Sigmoid colon (tissue), 7 donors: ENCODE results near the gene APOL2. TPM values are rescaled to one million over a fixed set of nuclear protein-coding genes. Genes with fewer than 3 reads are reported as not detected.

ENCODE experiments used
- DNase-seq: peaks from one replicate; pipeline ENCODE4 v3.0.0-alpha.2; 2019
- H3K27ac ChIP-seq, 4 donors: fragments of 200-600 bp; sonication (generic); one replicate each; pipeline ENCODE4 v1.5.1; 2016 to 2019; ENCODE audit warnings: mild to moderate bottlenecking in 1 of 4
- H3K27me3 ChIP-seq, 3 donors: fragments of 200-600 bp; sonication (generic); one replicate each; pipeline ENCODE4 v1.5.1; 2019; ENCODE audit warnings: mild to moderate bottlenecking in 1 of 3
- H3K36me3 ChIP-seq, 4 donors: fragments of 200-600 bp; sonication (generic); one replicate each; pipeline ENCODE4 v1.5.1; 2016 to 2019
- H3K4me1 ChIP-seq, 4 donors: fragments of 200-600 bp; sonication (generic); one replicate each; pipeline ENCODE4 v1.5.1; 2017 to 2019
- H3K4me3 ChIP-seq, 4 donors: fragments of 200-600 bp; sonication (generic); one replicate each; pipeline ENCODE4 v1.5.1; 2017 to 2019; ENCODE audit warnings: mild to moderate bottlenecking in 2 of 4, moderate library complexity in 1 of 4
- H3K9me3 ChIP-seq, 4 donors: fragments of 200-600 bp in 3 of 4; sonication (generic) in 3 of 4; one replicate each; pipeline versions ENCODE4 v1.5.1 to v1.6.1; 2013 to 2019
- CTCF ChIP-seq, 4 experiments: fragments of 450-650 bp in 3 of 4; fragments of 200-600 bp in 1 of 4; IDR thresholded peaks; one replicate each; pipeline ENCODE4 v1.5.1; 2016 to 2019; ENCODE audit warnings: antibody characterized with exemption in 4 of 4, mild to moderate bottlenecking in 3 of 4, moderate library complexity in 2 of 4
- EP300 ChIP-seq, 4 donors: sonication (generic); formaldehyde crosslinking; IDR thresholded peaks; one replicate each; pipeline ENCODE4 v1.6.1; 2017; ENCODE audit warnings: antibody characterized with exemption in 4 of 4
- POLR2A ChIP-seq, 2 donors: fragments of 450-650 bp; IDR thresholded peaks; one replicate each; pipeline ENCODE4 v1.6.1; 2016; ENCODE audit warnings: antibody characterized with exemption in 2 of 2, mild to moderate bottlenecking in 2 of 2, moderate library complexity in 2 of 2
- POLR2AphosphoS5 ChIP-seq, 4 donors: sonication (generic); formaldehyde crosslinking; IDR thresholded peaks; one replicate each; pipeline ENCODE4 v1.6.1; 2017; ENCODE audit warnings: antibody characterized with exemption in 4 of 4
- WGBS, 2 donors: extraction: QIAGEN DNeasy Blood & Tissue Kit; methylation state at CpG; one replicate each; pipeline ENCODE4 v1.1.7; 2013; 5-methylcytosine and 5-hydroxymethylcytosine counted together
- intact Hi-C: fragments of 100-400 bp; cut with DNase I; formaldehyde crosslinking; loops from one replicate; pipeline ENCODE4 v1.15.1; 2023
- polyA plus RNA-seq, 3 donors: library from polyadenylated mRNA; stranded (reverse); fragments of 200-250 nt; gene quantifications; one replicate each; pipeline ENCODE4 v1.2.3, GENCODE V29; 2013
- total RNA-seq, 4 donors: library from RNA; depleted of rRNA; stranded (reverse); fragments of >200 nt; gene quantifications; one replicate each; pipeline ENCODE4 v1.1.0, GENCODE V29; 2016
- donor health status: healthy with polysubstance abuse.
- donor health status: Bipolar disorder and iron deficiency.
- donor health status: healthy.

APOL2 gene
- total and polyA plus RNA-seq, 7 donors = 18.6 to 59.5 (median 29.1) TPM

DNA sequence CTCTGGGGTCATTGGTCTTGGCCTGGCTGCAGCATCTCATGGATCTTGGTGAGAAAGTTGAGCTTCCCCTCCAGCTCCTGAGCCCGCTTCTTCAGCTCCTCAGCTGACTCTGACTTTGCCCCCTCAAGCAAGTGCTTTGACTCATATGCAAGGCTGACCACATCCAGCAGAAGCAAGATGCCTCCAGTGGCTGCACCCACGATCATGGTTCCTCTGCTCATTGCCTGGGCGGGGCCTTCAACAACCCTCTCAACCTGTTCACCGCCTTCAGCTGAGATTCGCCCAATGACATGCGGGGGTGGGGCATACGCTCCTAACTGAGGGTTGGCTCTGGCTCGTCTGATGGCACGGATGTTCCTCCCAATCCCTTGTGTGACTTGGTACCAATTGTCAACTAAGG is 11.9 kb downstream of the APOL2 start:
- intact Hi-C loops = no loop called here
- H3K27ac ChIP-seq = no peak overlapping the region
- H3K27me3 ChIP-seq = no peaks in the 10 kb centered on the region
- TF ChIP-seq POLR2A (IDR thresholded peaks at IDR 0.05) = no peak
- no peak for TF ChIP-seq CTCF (IDR thresholded peaks at IDR 0.05)
- TF ChIP-seq EP300 (IDR thresholded peaks at IDR 0.05) = no peak
- TF ChIP-seq POLR2AphosphoS5 (IDR thresholded peaks at IDR 0.05) = no peak
- H3K36me3 ChIP-seq = peaks cover 5 to 48% (median 32%) of the 10 kb centered on the region in 4 donors
- no peaks in the 10 kb centered on the region for H3K9me3 ChIP-seq
- WGBS, 2 donors = 92 to 93% methylated on average over 9 of the region's 9 CpGs
- no peak for DNase-seq
- H3K4me3 ChIP-seq = no peak overlapping the region
- no peaks in the 10 kb centered on the region for H3K4me1 ChIP-seq

- Histone ChIP-seq H3K4me1 (peaks cover 0 to 9% (median 0%) of the 10 kb centered on the region in 4 donors), H3K4me3 (no peak overlapping the region), H3K27ac (no peak overlapping the region), H3K9me3 (no peaks in the 10 kb centered on the region), H3K27me3 (no peaks in the 10 kb centered on the region), H3K36me3 (peaks cover 5 to 36% (median 23%) of the 10 kb centered on the region in 4 donors)
- TF ChIP-seq POLR2A (IDR thresholded peaks at IDR 0.05) (no peak), POLR2AphosphoS5 (IDR thresholded peaks at IDR 0.05) (no peak), CTCF (IDR thresholded peaks at IDR 0.05) (no peak), EP300 (IDR thresholded peaks at IDR 0.05) (no peak)
- 82 to 94% methylated on average over 5 of the region's 5 CpGs for WGBS, 2 donors
- DNase-seq = no peak
- intact Hi-C loops = no loop called here
These were observed 13.1 kb downstream of the APOL2 start for GRCh38 chr22:36226189-36226588.

GRCh38 chr22:36225333-36225922 is 13.9 kb downstream of the APOL2 start:
- H3K4me3 ChIP-seq = no peak overlapping the region
- TF ChIP-seq EP300 (IDR thresholded peaks at IDR 0.05) (no peak), POLR2AphosphoS5 (IDR thresholded peaks at IDR 0.05) (no peak), CTCF (IDR thresholded peaks at IDR 0.05) (no peak)
- H3K4me1 ChIP-seq = peaks cover 0 to 16% (median 0%) of the 10 kb centered on the region in 4 donors
- WGBS, 2 donors = 83 to 86% methylated on average over 9 of the region's 9 CpGs
- no peaks in the 10 kb centered on the region for H3K9me3 ChIP-seq
- H3K27me3 ChIP-seq = no peaks in the 10 kb centered on the region
- intact Hi-C loops = no loop called here
- H3K36me3 ChIP-seq = peaks cover 5 to 29% (median 17%) of the 10 kb centered on the region in 4 donors
- no peak for DNase-seq
- no peak overlapping the region for H3K27ac ChIP-seq

DNA sequence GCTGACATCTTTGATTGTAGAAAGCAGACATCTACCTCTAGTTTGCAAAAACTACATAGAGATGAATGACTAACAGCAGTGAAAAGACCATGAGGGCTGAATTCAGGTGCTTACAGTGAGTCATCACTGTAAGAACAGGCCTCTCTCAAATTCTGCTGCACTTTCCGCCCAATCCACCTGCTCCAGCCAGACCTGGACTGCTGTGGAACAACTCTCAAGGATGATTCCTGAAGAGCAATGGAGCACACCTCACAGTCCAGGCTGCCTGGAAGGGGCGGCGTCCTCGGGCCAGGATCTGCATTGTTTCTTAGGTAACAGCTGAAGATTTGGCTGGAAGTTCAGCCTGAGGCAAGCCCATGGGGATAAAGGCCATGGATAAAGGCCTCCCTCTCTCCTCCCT is 15.1 kb downstream of the APOL2 start:
- H3K4me3 ChIP-seq = no peak overlapping the region
- WGBS, 2 donors = 74 to 96% methylated on average over 4 of the region's 4 CpGs
- DNase-seq = no peak
- no peak overlapping the region for H3K27ac ChIP-seq
- peaks cover 0 to 18% (median 11%) of the 10 kb centered on the region in 4 donors for H3K36me3 ChIP-seq
- intact Hi-C loops = no loop called here
- peaks cover 0 to 21% (median 0%) of the 10 kb centered on the region in 4 donors for H3K4me1 ChIP-seq
- TF ChIP-seq POLR2AphosphoS5 (IDR thresholded peaks at IDR 0.05) (no peak), EP300 (IDR thresholded peaks at IDR 0.05) (no peak), POLR2A (IDR thresholded peaks at IDR 0.05) (no peak), CTCF (IDR thresholded peaks at IDR 0.05) (no peak)
- H3K27me3 ChIP-seq = no peaks in the 10 kb centered on the region
- H3K9me3 ChIP-seq = no peaks in the 10 kb centered on the region

DNA sequence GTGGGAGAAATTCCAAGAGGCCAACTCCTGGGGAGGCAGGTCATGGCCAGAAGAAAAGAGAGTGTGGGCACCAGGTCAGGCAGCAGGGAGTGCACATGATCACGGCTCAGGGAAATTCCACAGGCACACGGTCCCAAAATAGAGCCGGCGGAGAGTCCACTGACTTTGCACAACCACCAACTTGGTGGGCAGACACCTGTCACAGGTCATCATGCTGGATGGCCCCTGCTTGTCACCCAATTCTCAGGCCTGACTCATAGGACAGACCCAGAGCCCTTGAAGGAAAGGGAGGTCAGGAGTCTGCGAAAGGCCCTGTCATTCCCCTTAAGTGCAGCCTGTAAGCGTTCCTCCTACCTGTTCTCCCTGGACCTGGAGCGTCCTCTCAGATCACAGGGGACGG is 15.8 kb downstream of the APOL2 start:
- Histone ChIP-seq H3K27me3 (no peaks in the 10 kb centered on the region), H3K4me3 (no peak overlapping the region), H3K36me3 (peaks cover 0 to 12% (median 8%) of the 10 kb centered on the region in 4 donors), H3K4me1 (peaks cover 0 to 21% (median 0%) of the 10 kb centered on the region in 4 donors), H3K9me3 (no peaks in the 10 kb centered on the region), H3K27ac (no peak overlapping the region)
- intact Hi-C loops = no loop called here
- no peak for DNase-seq
- WGBS, 2 donors = 92 to 93% methylated on average over 8 of the region's 8 CpGs
- TF ChIP-seq POLR2AphosphoS5 (IDR thresholded peaks at IDR 0.05) (no peak), POLR2A (IDR thresholded peaks at IDR 0.05) (no peak), EP300 (IDR thresholded peaks at IDR 0.05) (no peak), CTCF (IDR thresholded peaks at IDR 0.05) (no peak)
